ENCODE measurements around the gene LRRC27.

GRCh38 chr10:132299371-132300336 lies 32.3 kb upstream of the LRRC27 start:
- TF ChIP-seq CTCF (conservative IDR thresholded peaks at IDR 0.05 in 1 of 2, IDR thresholded peaks at IDR 0.05 in 1 of 2; ENCODE audit: low read depth in 1 of 2, low read length in 2 of 2), result no peak
- TF ChIP-seq EZH2 (IDR thresholded peaks at IDR 0.05; ENCODE audit: low read length, missing control alignments), result no peak
